Muscle of leg (tissue), 11 donors: ENCODE data around the gene METAP1D. TPM values are rescaled to one million over a fixed set of nuclear protein-coding genes. Genes with fewer than 3 reads are reported as not detected.
A peak's percentile ranks its signal among the peaks of the same experiment; 100 is the strongest.

Source experiments
- DNase-seq: peaks from one replicate; pipeline ENCODE4 v3.0.0; 2013
- H3K27ac ChIP-seq: one replicate; pipeline ENCODE4 v1.5.1; 2013; ENCODE audit warnings: mild to moderate bottlenecking, low read length, control low read depth
- H3K27me3 ChIP-seq: one replicate; pipeline ENCODE4 v1.6.1; 2013; ENCODE audit warnings: low read length; ENCODE audit not compliant: control insufficient read depth, insufficient read depth
- H3K36me3 ChIP-seq: one replicate; pipeline ENCODE4 v1.6.1; 2013; ENCODE audit warnings: low read length; ENCODE audit not compliant: control insufficient read depth, insufficient read depth
- H3K4me1 ChIP-seq: one replicate; pipeline ENCODE4 v1.6.1; 2013; ENCODE audit warnings: low read length; ENCODE audit not compliant: control insufficient read depth, insufficient read depth
- H3K4me3 ChIP-seq: one replicate; pipeline ENCODE4 v1.5.1; 2013; ENCODE audit warnings: low read length, control low read depth
- H3K9me3 ChIP-seq: replicated peaks from 2 replicates; pipeline ENCODE4 v1.6.1; 2013; ENCODE audit warnings: low read depth, low read length; ENCODE audit not compliant: control insufficient read depth
- WGBS: methylation state at CpG from one replicate; pipeline ENCODE4 v1.1.5; 2013; ENCODE audit warnings: missing lambda C conversion rate; ENCODE audit not compliant: insufficient coverage; 5-methylcytosine and 5-hydroxymethylcytosine counted together
- polyA plus RNA-seq, 8 donors: library from polyadenylated mRNA; unstranded; fragments of 120-200 nt; gene quantifications; one replicate each; pipeline versions ENCODE4 v1.2.1 to v1.2.3, GENCODE V29; 2013; ENCODE audit warnings: inconsistent platforms in 1 of 8, low replicate concordance in 1 of 8; ENCODE audit not compliant: insufficient read length in 8 of 8, insufficient read depth in 1 of 8
- total RNA-seq: library from RNA; stranded (reverse); fragments of 120-200 nt; gene quantifications from one replicate; pipeline ENCODE4 v1.2.4, GENCODE V29; 2013

The METAP1D gene
- total and polyA plus RNA-seq, 9 donors = 7.8 to 16.0 (median 9.8) TPM

- no peak overlapping the region for H3K27ac ChIP-seq
- DNase-seq = no peak
- no peaks in the 10 kb centered on the region for H3K27me3 ChIP-seq
- peaks cover 5% of the 10 kb centered on the region for H3K4me1 ChIP-seq
- WGBS = 52% methylated on average over 3 of the region's 4 CpGs
- H3K9me3 ChIP-seq = no peaks in the 10 kb centered on the region
- no peak overlapping the region for H3K4me3 ChIP-seq
- H3K36me3 ChIP-seq = no peaks in the 10 kb centered on the region
Measured at GRCh38 chr2:172013396-172013795, 13.6 kb downstream of the METAP1D start.

DNA sequence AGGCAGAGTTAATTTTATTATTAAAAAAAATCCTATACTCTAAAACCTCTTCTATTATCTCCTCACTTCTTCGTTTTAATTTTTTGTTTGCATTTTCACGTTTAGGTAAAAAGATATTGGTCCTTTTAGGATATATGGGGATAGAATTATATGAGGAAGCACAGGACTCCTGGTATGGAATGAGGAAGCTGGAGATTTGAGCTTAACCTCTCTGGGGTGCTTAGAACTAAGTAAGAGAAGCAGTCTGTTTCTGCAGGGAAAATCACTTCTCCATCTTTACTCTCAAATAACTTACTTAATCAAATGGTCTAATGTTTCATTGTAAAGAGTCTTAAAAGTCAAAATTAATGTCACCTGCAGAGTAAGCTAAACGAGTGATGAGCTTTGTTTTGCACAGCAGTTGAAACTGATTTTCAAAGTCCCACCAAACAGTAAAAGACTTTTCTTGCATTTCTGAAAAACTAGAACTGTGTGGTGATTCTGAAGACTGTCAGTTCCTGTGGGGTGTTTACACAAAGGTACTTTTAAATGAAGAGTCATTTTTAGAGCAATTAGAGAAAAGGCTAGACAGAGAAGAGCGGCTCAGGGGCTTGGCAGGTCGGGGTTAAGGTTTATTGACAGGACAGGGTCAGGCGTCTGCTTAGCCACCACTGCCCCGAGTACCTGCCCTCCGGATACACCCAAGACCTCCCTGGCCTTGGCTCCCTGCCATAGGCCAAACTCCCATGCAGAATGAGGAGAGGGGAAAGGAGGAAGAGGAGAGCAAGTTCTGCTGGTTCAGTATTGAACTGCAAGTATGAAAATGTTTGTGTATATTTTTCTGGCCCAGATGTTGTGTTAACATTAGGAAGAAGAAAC is 21.6 kb downstream of the METAP1D start:
- WGBS = no CpG with 5 or more reads among the region's 8 CpGs
- DNase-seq = no peak

DNA sequence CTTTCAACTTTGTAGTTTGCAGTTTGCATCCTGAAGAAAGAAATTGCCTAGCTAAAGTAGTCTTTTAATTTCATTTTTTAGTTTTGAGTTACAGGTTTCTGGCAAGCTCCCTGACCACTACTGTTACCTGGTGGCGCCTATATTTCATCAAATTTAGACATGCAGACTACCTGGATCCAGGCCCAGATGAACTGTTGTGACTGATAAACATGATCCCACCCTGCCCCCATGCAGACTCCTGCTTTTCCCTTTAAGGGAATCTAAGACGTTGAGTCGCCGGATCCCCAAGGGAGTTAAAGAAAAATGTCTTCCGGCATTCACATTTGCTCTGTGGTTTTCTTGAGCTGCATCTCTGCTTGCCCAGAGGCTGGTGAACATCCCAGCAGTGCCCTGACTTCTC is 22.2 kb downstream of the METAP1D start:
- H3K4me1 ChIP-seq = no peaks in the 10 kb centered on the region
- no peak overlapping the region for H3K4me3 ChIP-seq
- H3K9me3 ChIP-seq = no peaks in the 10 kb centered on the region
- DNase-seq = peak; percentile 34
- no peaks in the 10 kb centered on the region for H3K27me3 ChIP-seq
- H3K27ac ChIP-seq = no peak overlapping the region
- 60% methylated on average over 1 of the region's 5 CpGs for WGBS
- no peaks in the 10 kb centered on the region for H3K36me3 ChIP-seq

More for the DNA sequence above, 21.6 kb downstream of the METAP1D start:
- H3K9me3 ChIP-seq = no peaks in the 10 kb centered on the region
- no peaks in the 10 kb centered on the region for H3K4me1 ChIP-seq
- no peaks in the 10 kb centered on the region for H3K27me3 ChIP-seq
- no peaks in the 10 kb centered on the region for H3K36me3 ChIP-seq
- no peak overlapping the region for H3K4me3 ChIP-seq
- H3K27ac ChIP-seq = no peak overlapping the region

- Histone ChIP-seq H3K27ac (peak overlapping the region; percentile 32), H3K27me3 (no peaks in the 10 kb centered on the region), H3K36me3 (no peaks in the 10 kb centered on the region), H3K9me3 (no peaks in the 10 kb centered on the region), H3K4me3 (no peak overlapping the region), H3K4me1 (peaks cover 2% of the 10 kb centered on the region)
- WGBS = 0% methylated on average over 3 of the region's 4 CpGs
- DNase-seq = peak; percentile 83
Measured at GRCh38 chr2:172031536-172031935, 31.8 kb downstream of the METAP1D start.

DNA sequence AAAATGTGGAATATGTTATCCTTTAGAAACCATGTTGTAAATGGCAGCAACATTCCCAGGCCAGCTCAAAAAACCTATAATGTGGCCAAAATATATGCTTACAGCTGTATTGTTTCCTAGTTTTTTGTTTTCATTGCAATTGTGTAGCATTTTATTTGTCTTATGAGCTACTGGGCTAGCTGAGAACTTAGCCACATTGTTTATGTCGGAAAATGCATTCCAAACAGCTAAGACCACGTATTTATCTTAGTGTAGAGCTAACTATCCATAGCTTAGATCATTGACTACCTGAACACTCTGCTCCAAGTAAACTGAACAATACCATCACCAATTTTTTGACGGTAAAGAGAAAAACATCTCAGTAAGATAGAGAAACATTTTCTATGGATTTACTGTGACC is 38.4 kb downstream of the METAP1D start:
- H3K36me3 ChIP-seq = no peaks in the 10 kb centered on the region
- no peaks in the 10 kb centered on the region for H3K27me3 ChIP-seq
- no peaks in the 10 kb centered on the region for H3K4me1 ChIP-seq
- no peaks in the 10 kb centered on the region for H3K9me3 ChIP-seq
- WGBS = no CpG with 5 or more reads among the region's 3 CpGs
- DNase-seq = no peak
- no peak overlapping the region for H3K27ac ChIP-seq
- H3K4me3 ChIP-seq = no peak overlapping the region

- DNase-seq = no peak
- H3K27ac ChIP-seq = no peak overlapping the region
- H3K36me3 ChIP-seq = no peaks in the 10 kb centered on the region
- H3K4me1 ChIP-seq = no peaks in the 10 kb centered on the region
- H3K4me3 ChIP-seq = no peak overlapping the region
- no peaks in the 10 kb centered on the region for H3K27me3 ChIP-seq
- no peaks in the 10 kb centered on the region for H3K9me3 ChIP-seq
- no CpG with 5 or more reads among the region's 2 CpGs for WGBS
Measured at GRCh38 chr2:172038604-172039003, 38.9 kb downstream of the METAP1D start.

DNA sequence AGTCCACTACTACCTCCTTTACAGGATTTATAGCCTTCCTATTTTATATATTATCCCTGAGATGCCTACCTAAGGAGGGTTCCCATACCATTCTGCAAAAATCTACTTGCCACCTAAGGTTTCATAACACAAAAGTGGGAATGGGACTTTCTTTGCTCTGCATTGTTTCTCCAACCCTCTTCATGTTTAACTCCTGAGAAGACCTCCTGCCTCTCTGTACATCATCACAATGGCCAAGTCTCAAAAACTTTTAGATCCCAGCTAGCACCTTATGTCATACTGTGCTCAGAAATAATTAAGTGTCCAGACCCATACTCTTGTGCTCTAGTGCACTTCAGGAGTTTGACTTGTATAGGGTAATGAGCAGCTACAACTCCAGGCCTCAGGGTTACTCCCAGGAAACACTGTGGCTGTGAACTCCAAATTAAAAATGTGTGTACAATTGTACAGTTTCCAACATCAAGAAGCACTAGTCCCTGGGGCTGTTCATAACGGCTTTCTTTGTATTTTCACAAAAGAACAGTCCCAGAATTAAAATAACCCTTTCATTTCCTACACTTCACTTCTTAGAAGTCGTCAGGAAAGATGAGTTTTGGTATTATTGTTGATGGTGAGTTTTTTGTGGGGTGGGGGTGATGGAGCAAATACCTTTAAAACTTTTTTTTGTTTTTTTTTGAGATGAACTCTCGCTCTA is 39.4 kb downstream of the METAP1D start:
- Histone ChIP-seq H3K36me3 (no peaks in the 10 kb centered on the region), H3K4me1 (no peaks in the 10 kb centered on the region), H3K4me3 (no peak overlapping the region), H3K27me3 (no peaks in the 10 kb centered on the region), H3K27ac (no peak overlapping the region), H3K9me3 (no peaks in the 10 kb centered on the region)
- WGBS = no CpG with 5 or more reads among the region's 3 CpGs
- DNase-seq = no peak

DNA sequence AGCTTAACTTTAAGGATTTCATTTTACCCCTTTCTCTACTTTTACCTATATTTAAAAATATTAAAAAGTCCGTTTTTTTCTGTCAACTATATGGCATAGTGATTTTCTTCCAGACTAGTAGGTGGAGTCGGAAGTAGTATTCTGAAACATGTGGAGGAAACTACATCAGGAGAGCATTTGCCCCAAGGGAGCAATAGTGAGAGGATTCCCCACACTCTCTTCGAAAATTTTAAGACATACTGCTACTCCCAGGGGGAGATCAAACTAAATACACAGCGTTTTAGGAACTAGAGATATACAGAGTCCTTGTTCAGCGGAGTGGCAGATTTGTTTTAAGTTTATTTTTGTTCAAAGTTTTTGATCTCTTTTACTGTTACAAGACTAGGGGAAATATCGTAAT is 40.6 kb downstream of the METAP1D start:
- no peak overlapping the region for H3K4me3 ChIP-seq
- WGBS = no CpG with 5 or more reads among the region's 6 CpGs
- H3K27me3 ChIP-seq = no peaks in the 10 kb centered on the region
- H3K36me3 ChIP-seq = no peaks in the 10 kb centered on the region
- H3K4me1 ChIP-seq = no peaks in the 10 kb centered on the region
- no peaks in the 10 kb centered on the region for H3K9me3 ChIP-seq
- no peak overlapping the region for H3K27ac ChIP-seq
- DNase-seq = peak; percentile 5

- no peaks in the 10 kb centered on the region for H3K9me3 ChIP-seq
- H3K4me3 ChIP-seq = no peak overlapping the region
- WGBS = no CpG with 5 or more reads among the region's 1 CpG
- H3K36me3 ChIP-seq = no peaks in the 10 kb centered on the region
- H3K27me3 ChIP-seq = no peaks in the 10 kb centered on the region
- DNase-seq = no peak
- H3K27ac ChIP-seq = no peak overlapping the region
- no peaks in the 10 kb centered on the region for H3K4me1 ChIP-seq
Measured at GRCh38 chr2:172046080-172046678, 46.4 kb downstream of the METAP1D start.

- H3K4me3 ChIP-seq = no peak overlapping the region
- H3K9me3 ChIP-seq = no peaks in the 10 kb centered on the region
- no peaks in the 10 kb centered on the region for H3K27me3 ChIP-seq
- no peaks in the 10 kb centered on the region for H3K4me1 ChIP-seq
- WGBS = 100% methylated on average over 1 of the region's 3 CpGs
- no peak for DNase-seq
- no peaks in the 10 kb centered on the region for H3K36me3 ChIP-seq
- no peak overlapping the region for H3K27ac ChIP-seq
Measured at GRCh38 chr2:172046866-172047565, 47.3 kb downstream of the METAP1D start.
